GM18858 (cell line): ENCODE measurements around the gene CLCN2.
A peak's percentile ranks its signal among the peaks of the same experiment; 100 is the strongest.

ENCODE experiments used
- ATAC-seq: cut with Tn5 transposase; IDR thresholded peaks from one replicate; pipeline ENCODE4 v1.9.1; 2021; ENCODE audit not compliant: unreplicated experiment

The CLCN2 gene

DNA sequence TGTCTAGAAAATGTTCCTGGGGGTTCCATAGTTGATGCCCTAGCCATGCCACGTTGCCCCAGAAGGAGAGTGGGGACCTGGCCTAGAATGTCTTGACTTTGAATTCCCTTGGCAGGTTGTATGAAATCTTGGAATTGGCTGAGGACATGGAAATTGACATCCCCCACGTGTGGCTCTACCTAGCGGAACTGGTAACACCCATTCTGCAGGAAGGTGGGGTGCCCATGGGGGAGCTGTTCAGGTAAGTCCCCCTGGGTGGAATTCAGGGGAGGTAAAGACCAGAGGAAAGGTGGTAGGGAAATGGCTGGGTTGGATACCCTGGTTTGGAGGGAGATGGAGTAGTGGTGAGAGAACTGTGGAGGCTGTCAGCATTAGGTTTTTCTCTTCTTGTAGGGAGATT lies 32.9 kb downstream of the CLCN2 start:
- ATAC-seq: no peak

DNA sequence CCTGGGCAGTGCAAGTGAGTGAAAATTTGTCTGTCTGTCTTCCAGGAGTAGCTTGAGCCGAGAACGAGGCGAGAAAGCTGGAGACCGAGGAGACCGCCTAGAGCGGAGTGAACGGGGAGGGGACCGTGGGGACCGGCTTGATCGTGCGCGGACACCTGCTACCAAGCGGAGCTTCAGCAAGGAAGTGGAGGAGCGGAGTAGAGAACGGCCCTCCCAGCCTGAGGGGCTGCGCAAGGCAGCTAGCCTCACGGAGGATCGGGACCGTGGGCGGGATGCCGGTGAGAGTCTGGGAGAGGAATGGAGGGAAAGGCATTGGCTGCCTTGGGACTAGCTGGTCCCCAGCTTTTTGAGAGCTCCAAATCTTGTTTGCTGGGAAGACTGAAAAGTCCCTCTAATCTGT lies 34.2 kb downstream of the CLCN2 start:
- no peak for ATAC-seq

DNA sequence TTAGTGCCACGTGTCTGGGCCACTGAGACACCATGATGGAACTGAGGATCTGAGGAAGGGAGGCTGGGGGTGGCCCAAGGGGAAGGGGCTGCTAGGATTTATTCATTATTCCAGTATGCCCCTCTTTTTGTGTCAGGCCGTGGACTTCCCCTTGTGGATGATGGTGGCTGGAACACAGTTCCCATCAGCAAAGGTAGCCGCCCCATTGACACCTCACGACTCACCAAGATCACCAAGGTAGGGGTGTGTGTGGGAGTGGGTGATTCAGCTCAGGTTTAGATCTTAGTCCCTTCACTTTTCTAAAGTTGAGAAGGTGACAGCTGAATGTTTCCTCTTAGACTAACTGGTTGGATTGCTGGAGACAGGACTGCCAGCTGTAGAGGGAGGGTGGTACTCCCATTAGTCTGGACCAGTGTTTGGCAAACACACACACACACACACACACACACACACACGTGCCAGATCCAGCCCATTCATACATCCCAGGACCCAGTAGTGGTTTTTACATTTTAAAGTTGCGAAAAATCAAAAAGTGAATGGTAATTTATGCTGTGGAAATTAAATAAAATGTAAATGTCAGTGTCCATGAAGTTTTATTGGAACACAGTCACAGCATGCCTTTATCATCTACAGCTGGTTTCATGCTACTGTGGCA lies 35.6 kb downstream of the CLCN2 start:
- ATAC-seq: no peak

DNA sequence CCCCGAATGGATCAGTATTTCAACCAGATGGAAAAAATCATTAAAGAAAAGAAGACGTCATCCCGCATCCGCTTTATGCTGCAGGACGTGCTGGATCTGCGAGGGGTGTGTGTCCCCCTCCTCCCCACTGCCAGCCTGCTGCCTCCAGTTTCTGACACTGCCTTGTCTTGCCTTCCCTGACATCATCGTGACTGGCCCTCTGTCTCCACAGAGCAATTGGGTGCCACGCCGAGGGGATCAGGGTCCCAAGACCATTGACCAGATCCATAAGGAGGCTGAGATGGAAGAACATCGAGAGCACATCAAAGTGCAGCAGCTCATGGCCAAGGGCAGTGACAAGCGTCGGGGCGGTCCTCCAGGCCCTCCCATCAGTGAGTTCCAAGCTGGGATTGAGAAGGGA lies 36.1 kb downstream of the CLCN2 start:
- ATAC-seq: no peak

DNA sequence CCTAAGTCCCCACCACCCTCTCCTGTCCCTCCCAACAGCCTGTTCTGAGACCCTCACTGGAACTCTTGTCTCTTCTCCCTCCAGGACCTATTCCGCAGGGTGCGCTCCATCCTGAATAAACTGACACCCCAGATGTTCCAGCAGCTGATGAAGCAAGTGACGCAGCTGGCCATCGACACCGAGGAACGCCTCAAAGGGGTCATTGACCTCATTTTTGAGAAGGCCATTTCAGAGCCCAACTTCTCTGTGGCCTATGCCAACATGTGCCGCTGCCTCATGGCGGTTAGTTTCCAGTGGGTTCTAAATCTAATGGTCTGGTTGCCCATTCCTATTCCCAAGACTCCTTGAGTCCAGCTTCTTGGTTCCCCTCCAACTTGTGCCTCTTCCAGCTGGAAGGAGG lies 37.7 kb downstream of the CLCN2 start:
- ATAC-seq: no peak

DNA sequence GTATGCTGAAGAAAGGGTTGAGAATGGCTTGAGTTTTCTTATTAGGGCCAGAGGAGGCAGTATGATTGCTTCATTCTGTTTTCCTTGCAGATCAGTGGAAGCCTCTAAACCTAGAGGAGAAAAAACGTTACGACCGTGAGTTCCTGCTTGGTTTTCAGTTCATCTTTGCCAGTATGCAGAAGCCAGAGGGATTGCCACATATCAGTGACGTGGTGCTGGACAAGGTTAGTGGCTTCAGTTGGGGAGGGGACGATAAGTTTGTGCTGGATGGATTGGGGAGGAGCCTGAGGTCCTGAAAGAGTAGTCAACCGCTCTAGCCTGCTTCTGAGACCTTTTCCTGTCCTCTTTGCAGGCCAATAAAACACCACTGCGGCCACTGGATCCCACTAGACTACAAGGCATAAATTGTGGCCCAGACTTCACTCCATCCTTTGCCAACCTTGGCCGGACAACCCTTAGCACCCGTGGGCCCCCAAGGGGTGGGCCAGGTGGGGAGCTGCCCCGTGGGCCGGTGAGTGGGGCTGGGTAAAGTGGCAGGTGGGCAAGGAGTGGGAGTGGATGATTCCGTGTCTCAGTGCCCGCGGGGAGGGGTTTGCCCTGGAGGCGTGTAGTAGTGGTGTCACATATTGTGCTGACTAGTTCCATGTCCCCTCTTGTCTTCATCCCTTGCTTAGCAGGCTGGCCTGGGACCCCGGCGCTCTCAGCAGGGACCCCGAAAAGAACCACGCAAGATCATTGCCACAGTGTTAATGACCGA lies 38.5 kb downstream of the CLCN2 start:
- no peak for ATAC-seq

DNA sequence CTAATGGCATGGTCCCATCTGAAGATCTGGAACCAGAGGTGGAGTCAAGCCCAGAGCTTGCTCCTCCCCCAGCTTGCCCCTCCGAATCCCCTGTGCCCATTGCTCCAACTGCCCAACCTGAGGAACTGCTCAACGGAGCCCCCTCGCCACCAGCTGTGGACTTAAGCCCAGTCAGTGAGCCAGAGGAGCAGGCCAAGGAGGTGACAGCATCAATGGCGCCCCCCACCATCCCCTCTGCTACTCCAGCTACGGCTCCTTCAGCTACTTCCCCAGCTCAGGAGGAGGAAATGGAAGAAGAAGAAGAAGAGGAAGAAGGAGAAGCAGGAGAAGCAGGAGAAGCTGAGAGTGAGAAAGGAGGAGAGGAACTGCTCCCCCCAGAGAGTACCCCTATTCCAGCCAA lies 39.7 kb downstream of the CLCN2 start:
- ATAC-seq: no peak

DNA sequence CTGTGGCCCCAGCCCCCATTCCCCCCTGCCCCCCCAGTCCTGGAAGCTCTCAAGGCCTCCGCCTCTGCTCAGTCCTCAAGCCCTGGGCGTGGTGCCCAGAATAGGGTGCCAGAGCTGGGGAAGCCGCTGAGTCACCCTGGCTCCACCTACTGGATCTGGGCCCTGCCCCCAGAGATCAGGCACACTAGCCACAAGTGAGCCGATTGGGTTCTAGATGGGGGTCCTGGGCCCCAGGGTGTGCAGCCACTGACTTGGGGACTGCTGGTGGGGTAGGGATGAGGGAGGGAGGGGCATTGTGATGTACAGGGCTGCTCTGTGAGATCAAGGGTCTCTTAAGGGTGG lies 41.3 kb downstream of the CLCN2 start:
- no peak for ATAC-seq

DNA sequence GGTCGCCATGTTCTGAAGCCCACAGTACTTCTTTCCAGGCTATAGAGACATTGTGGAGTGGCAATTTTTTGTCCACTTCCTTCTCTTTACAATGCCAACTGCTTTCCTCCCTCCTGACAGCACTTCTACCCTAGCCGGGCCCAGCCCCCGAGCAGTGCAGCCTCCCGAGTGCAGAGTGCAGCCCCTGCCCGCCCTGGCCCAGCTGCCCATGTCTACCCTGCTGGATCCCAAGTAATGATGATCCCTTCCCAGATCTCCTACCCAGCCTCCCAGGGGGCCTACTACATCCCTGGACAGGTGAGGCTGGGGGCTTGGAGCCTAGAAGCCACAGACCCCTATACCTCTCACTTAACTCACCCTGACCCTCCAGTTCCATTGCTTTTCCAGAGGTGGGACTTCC lies 44.2 kb downstream of the CLCN2 start:
- ATAC-seq: no peak

DNA sequence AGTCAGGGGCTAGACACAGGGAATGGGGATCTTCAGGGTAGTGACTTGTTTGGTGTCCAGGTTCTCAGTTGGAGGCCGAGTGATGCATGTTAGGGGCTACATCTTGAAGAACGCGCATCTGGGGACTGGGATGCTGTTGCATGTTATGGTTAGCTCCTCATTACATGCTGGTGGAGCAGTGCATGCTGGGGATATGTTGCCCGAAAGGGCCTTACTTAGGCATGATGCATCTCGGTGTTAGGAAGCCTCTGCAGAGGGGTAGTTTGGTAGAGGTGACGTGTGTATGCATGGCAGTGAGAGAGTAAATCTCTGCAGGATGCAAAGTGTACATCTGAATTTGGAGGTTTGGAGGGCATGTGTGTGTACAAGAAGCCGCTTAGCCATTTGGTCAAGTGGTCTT lies 44.6 kb downstream of the CLCN2 start:
- ATAC-seq: no peak

DNA sequence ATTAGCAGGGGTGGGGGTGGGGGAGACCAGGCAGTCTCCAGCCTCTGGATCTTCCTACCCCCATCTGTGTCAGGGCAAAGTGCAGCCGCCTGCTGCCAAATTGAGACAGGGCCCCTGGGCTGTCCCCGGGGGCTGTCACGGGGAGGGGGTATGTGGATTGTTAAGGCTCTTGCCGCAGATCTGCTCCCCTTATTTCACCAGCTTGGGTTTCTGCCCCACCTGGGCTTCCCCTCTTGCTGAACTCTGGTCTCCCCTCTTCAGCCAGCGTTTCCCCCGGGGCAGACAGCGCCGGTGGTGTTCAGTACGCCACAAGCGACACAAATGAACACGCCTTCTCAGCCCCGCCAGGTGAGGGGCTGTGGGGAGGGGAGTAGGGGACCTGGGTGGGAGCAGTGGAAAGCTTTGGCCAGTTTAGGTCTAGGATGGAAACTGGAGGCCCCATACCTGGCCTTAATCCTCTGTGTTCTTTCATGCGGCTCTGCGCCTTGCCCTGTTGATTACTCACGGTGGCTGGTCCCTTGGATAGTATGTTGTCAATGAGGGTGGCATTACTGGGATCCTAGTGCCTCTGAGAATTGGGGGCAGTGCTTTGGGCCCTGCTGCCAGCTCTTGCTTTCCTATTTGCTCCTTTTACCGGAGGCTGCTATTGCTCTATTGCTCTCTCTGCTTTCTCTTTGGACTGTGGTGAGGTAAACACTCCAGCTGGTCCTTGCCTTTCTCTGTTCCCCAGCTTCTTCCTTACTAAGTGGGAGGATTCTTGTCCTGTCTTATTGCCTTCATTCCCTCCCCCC lies 45.3 kb downstream of the CLCN2 start:
- ATAC-seq: no peak

DNA sequence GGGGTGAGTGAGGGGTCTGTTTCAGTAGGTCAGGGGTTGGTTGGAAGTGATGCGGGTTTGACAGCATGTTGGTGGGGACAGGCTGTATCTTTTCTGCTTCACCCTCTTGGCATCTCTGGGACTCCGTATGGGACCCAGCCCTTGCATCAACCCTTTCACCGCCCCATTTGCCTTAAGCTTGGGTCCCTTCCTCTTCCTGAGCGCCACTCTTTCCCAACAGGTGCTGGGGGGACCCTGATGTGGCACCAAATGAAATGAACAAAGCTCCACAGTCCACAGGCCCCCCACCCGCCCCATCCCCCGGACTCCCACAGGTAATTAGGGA lies 45.9 kb downstream of the CLCN2 start:
- no peak for ATAC-seq

DNA sequence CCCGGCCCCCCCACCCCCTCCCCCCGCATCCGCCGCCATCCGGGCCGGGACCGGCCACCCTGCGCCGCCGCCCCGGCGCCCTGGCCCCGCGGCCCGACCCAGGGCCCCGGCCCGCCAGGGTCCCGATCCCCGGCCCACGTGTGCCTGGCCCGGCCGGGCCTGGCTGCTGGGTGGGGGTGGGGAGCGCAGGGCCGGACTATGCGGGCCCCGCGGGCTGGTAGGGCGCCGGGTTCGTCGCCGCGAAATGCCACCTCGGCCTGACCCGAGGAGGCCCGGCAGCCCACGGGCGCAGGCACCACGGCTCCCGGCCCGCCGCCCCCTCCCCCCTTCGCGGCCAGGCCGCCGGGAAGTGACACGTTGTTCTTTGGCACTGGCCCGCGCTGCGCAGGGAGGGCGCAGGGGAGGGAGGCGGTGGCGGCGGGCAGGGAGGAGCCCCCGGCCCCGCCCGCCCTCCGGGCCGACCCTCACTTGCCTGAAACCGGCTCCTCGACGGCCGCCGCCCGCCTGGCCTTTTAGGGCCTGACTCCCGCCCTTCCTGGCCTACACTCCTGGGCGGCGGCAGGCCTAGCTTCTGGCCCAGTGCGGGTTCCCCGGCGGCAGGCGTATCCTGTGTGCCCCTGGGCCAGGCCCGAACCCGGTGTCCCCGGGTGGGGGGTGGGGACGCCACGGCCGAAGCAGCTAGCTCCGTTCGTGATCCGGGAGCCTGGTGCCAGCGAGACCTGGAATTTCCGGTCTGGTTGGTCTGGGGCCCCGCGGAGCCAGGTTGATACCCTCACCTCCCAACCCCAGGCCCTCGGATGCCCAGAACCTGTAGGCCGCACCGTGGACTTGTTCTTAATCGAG lies 46.5 kb downstream of the CLCN2 start:
- ATAC-seq: peak; percentile 28

DNA sequence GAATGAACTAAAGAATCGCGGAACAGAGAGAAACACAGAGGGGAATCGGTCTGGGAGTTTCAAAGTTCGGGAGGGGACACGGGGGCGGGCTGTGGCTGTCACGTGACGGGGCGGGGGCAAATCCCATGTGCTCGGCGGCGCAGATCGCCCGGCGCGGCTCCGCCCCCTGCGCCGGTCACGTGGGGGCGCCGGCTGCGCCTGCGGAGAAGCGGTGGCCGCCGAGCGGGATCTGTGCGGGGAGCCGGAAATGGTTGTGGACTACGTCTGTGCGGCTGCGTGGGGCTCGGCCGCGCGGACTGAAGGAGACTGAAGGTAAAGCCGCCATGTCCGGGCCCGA lies 47.1 kb downstream of the CLCN2 start, which contains the start of gene EIF4G1:
TSS of gene EIF4G1 (plus strand) at position 244 of the 337 bp plus-strand sequence. CDS start 1,191 bp downstream, outside the sequence.
- ATAC-seq: peak; percentile 77

DNA sequence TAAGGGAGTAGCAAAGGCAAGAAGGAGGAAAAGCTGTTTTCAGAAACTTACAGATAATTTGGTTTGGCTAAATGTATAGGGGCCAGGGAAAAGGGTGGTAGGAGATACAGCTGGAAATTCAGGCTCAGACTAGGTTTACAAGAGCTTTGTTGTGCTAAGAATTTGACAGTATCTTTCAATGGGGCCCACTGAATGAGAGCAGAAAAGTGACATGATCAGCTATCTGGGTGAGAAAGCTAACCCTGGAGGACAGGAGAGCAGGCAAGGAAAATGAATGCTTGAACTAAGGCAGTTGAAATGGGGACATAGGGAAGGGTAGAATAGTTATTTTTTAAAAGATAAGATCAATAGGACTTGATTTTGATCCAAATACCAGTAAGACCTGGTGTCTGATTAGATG lies 49.8 kb downstream of the CLCN2 start:
- no peak for ATAC-seq

DNA sequence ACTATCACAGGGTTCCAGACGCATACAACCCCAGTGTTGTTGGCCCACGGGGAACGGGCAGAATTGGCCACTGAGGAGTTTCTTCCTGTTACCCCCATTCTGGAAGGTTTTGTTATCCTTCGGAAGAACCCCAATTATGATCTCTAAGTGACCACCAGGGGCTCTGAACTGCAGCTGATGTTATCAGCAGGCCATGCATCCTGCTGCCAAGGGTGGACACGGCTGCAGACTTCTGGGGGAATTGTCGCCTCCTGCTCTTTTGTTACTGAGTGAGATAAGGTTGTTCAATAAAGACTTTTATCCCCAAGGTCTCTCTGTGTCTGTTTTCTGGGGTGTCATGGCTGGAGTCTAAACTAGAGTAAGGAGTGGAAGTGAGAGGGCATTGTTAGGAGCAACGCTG lies 52.7 kb downstream of the CLCN2 start:
- ATAC-seq: no peak

DNA sequence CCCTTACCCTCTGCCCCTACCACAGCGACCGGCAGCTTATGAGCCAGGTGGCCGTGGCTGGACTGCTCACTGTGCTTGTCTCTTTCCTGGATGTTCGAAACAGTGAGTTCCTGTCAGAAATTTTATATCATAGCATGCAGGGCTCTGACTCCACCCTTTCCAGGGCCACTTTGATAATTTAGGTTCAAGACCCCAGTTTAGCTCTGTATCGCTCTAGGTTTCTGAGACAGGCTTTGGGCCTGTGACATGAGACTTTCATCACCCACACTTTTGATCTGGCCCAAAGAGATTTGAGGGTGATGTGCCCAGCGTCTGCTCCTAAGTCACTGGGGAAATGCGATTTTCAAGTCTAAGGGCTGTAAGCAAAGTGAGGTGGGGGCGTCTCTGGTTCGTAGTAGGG lies 53.5 kb downstream of the CLCN2 start:
- ATAC-seq: no peak

DNA sequence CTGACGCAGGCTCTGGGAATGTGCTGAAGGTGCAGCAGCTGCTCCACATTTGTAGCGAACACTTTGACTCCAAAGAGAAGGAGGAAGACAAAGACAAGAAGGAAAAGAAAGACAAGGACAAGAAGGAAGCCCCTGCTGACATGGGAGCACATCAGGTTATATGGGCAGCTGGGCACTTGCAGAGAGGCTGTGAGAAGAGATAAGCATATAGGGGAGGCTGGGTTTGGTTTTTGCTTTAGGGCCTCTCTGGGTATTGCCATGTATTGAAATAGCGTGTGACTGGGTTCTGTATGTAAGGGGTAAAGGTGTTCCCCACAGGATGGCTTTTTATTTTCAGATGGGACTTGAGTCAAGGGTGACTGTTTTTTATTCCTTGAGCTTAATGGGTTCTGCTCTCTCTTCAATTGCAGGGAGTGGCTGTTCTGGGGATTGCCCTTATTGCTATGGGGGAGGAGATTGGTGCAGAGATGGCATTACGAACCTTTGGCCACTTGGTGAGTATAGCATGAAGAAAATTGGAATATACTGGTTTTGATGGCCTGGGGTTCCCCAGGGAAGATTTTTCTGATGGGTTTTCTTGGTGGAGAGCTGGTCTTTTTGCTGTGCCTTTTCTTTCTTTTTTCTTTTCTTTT lies 54.9 kb downstream of the CLCN2 start:
- ATAC-seq: no peak

DNA sequence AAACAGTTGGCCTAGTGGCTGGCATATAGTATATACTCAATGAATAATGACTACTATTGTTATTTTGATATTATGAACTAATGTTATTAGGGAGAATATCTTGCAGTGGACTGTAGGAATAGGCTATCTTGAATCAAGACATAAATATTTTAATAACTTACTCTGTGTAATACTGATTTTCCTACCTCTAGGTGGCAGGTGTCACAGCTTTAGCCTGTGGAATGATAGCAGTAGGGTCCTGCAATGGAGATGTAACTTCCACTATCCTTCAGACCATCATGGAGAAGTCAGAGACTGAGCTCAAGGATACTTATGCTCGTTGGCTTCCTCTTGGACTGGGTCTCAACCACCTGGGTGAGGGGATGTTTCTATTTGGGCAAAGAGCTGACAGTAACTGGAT lies 55.8 kb downstream of the CLCN2 start:
- ATAC-seq: no peak

DNA sequence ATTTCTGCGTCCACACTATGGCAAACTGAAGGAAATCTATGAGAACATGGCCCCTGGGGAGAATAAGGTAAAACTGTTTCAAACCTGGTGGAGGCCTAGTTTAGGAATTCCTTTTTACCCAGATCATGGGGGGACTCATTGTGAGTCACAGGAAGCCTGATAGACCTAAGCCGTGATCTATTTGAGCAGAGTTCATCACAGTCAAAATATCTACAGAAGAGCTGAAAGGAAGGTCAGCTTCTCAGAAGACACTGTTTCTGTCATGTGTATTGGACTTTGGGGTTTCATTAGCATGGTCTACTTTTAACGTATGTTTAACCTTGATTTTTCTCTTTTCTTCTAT lies 61.1 kb downstream of the CLCN2 start:
- ATAC-seq: no peak
